ENCODE results near the gene CTSZ. TPM values are rescaled to one million over a fixed set of nuclear protein-coding genes. Genes with fewer than 3 reads are reported as not detected.

CTSZ gene
- total and polyA plus RNA-seq, 2 of the 8 experiments (the other 6 are each of a cell fraction or from before 2014, with no cell fraction given) = 32.8 to 34.0 TPM

DNA sequence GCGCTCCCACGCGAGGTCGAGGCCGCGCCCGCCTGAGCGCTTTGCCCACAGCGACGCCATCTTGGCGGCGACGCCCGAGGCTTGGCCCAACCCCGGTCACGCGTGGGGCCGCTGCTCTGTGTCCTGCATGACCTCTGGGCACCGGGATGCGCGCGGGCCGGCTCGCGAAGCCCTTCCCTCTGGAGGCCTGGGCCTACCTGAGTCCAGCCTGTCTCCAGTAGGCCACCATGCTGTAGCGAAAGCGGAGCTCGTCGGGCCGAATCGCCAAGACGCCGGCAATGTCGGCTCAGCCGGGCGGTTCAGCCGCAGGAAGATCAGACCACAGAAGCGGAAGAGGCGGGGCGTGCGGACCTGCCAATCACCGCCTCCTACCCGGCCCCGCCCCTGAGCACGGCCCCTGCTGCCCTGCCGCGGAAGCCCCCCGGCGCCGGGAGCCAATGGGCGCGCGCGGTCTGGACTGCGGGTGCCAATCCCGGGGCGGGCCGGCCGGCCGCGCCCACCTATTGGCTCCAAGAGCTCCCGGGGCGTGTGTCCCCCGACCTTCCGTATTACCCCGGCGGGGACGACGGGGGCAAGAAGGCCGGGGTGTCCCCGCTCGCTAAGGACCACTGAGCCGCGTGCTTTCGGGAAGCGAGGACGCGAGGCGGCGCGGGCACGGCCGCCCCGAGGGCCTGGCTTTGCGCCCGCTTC is 25.1 kb upstream of the CTSZ start, which contains the start of gene ATP5F1E (continued):
- no peak for TF ChIP-seq RXRA (IDR thresholded peaks at IDR 0.05; ENCODE audit: insufficient read depth, low read depth, low read length)
- TF ChIP-seq GTF2F1 (IDR thresholded peaks at IDR 0.05; ENCODE audit: borderline replicate concordance, low read depth, low read length) = no peak
- TF ChIP-seq, protein P1, sequence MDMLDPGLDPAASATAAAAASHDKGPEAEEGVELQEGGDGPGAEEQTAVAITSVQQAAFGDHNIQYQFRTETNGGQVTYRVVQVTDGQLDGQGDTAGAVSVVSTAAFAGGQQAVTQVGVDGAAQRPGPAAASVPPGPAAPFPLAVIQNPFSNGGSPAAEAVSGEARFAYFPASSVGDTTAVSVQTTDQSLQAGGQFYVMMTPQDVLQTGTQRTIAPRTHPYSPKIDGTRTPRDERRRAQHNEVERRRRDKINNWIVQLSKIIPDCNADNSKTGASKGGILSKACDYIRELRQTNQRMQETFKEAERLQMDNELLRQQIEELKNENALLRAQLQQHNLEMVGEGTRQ (IDR thresholded peaks at IDR 0.05; ENCODE audit: low read length) = no peak
- TF ChIP-seq CBX5 (IDR thresholded peaks at IDR 0.05; ENCODE audit: low read depth, low read length) = no peak
- TF ChIP-seq POU5F1 (IDR thresholded peaks at IDR 0.05; ENCODE audit: low read depth, low read length) = no peak
- peak; percentile 84 for TF ChIP-seq YY1 (IDR thresholded peaks at IDR 0.05; ENCODE audit: low read depth, low read length)
- TF ChIP-seq KDM5A (IDR thresholded peaks at IDR 0.05; ENCODE audit: low read length) = no peak
- TF ChIP-seq CHD1 (IDR thresholded peaks at IDR 0.05; ENCODE audit: low read depth, low read length) = no peak
- peak; percentile 79 to 89 for TF ChIP-seq POLR2A (IDR thresholded peaks at IDR 0.05; ENCODE audit: control extremely low read depth in 1 of 2, low read depth in 2 of 2, low read length in 2 of 2)
- no peak for TF ChIP-seq CEBPB (IDR thresholded peaks at IDR 0.05; ENCODE audit: low read depth, low read length)
- no peak for TF ChIP-seq EZH2 (IDR thresholded peaks at IDR 0.05; ENCODE audit: low read depth, low read length, severe bottlenecking)
- no peak for TF ChIP-seq BRCA1 (IDR thresholded peaks at IDR 0.05; ENCODE audit: low read depth, low read length)
- TF ChIP-seq RFX5 (IDR thresholded peaks at IDR 0.05; ENCODE audit: borderline replicate concordance, low read depth, low read length) = no peak
- TF ChIP-seq CTBP2 (IDR thresholded peaks at IDR 0.05; ENCODE audit: borderline replicate concordance, insufficient read depth, insufficient read length, low read length) = no peak
- TF ChIP-seq, protein P2, sequence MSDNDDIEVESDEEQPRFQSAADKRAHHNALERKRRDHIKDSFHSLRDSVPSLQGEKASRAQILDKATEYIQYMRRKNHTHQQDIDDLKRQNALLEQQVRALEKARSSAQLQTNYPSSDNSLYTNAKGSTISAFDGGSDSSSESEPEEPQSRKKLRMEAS (IDR thresholded peaks at IDR 0.05) = peak; percentile 95
- TF ChIP-seq TEAD4 (IDR thresholded peaks at IDR 0.05; ENCODE audit: low read depth, low read length) = no peak
- no peak for TF ChIP-seq RNF2 (IDR thresholded peaks at IDR 0.05; ENCODE audit: borderline replicate concordance, low read depth, low read length, missing control alignments, poor library complexity, severe bottlenecking)
- TF ChIP-seq RBBP5 (IDR thresholded peaks at IDR 0.05; ENCODE audit: borderline replicate concordance, low read depth, low read length) = 0 out of 2 replicates have a peak, but pooled peaks have one; percentile 72

Data from H1 (cell line).